NCI-H1105 treated with DMSO at 0.1 percent for 48 hours (cell line): ENCODE measurements around the gene LRP1B.

Source experiments
- DNase-seq: peaks from one replicate; lab custom pipeline; 2025; lab: John Stamatoyannopoulos, UW

LRP1B gene

DNA sequence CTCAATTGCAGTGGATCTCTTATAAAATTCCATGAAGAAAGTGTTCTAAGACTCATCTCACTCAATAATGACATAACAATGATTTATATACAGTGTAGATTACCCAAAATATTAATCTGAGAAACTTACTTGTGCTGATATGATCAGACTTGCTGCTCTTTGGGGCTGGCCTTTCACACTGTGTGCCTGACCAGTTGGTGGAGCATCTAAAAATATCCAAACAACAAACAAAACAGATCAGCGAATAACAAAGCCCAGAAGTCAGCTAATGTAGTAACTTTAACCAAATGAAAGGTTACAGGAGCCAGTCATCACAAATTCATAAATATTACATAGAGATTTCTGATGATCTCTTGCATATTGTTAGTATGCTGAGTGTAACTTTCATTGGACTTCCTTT, 1883.9 kb downstream of the LRP1B start:
- no peak for DNase-seq

DNA sequence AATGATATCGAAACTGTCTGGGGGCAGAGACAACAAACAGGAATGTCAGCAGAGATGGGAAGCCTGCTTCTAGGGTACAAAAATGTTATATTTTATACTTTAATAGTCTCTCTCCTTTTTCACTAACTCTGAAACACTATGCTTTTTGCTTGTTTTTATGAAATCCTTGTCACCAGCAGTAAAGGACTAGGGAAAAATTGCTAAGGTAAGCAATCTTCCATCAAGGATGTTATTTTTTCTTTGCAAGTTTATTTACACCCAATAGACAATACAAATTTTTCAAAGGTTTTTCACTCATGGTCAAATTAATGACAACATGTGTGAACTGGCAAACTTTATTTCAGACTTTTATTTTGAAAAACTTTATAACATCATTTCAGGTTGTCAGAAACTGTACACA, 1884.8 kb downstream of the LRP1B start:
- DNase-seq = no peak

DNA sequence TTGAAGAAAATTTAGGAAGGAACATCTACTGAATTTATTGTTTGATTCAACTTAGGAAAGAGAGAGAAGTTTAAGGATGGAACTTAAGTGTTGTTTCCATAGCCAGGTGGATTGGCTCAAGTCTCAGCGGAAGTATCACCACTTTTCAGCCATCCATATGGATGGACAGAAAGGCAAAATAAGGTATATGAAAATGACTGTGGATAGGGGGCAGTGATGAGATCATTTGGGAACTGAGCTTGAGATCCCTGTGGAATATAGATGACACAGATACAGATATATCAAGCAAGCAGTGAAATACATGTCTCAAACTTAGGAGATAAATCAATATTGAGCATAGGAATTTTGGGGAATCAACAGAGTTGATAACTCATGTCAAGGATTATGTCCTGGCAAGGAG, 1887.9 kb downstream of the LRP1B start:
- DNase-seq = no peak

DNA sequence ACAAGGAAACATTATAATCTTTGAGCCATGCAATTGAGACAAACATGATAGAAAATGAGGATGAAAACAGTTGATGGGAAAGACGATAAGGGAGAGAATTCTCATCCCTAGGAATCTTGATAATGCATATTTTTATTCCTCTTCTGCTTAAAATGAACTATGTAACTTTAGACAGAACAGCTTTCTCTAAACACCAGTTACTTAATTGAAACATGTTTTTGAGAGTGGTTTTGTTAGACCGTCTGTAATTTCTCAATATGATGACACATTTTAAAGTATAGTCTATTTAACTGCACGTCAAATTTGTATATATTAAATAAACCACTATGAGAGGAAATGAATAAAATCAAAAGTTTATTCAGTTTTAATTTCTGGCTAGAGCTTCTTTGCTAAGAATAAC, 1896.7 kb downstream of the LRP1B start:
- DNase-seq = no peak

DNA sequence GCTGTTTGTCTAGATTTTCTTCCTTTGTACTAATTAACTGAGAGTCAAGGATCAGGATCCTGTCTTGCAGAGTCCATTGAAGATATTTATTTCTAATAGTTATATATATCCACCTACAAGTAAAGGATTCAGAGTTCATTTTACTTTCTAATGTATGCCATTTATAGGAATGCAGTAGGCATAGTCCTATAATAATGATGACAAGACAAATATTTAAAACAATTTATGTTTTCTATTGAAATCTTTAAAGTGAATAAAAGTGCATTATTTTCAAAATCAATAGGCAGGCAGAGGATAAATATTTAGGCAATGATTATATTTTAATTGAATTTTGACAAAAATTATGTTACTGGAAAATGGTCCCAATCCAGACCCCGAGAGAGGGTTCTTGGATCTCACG, 1919.9 kb downstream of the LRP1B start:
- no peak for DNase-seq

DNA sequence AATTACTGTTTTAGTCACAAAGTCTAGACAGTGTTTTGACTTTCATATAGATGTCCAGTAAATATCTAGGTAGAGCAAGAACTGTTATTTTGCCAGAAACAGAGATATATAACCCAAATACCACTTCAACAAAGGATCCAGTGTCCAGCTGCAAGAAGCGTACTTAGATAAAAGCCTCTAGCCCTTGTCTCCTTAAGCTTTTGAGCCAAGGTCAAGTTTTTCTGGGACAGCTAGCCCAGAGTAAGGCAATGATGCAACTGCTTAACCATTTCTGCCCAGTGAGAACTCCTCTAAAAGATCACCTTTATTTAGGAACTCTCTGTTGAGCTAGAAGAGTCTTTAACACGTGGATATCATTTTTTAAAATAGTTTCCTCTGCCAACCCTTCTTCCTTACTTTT, 1925.7 kb downstream of the LRP1B start:
- DNase-seq = no peak

DNA sequence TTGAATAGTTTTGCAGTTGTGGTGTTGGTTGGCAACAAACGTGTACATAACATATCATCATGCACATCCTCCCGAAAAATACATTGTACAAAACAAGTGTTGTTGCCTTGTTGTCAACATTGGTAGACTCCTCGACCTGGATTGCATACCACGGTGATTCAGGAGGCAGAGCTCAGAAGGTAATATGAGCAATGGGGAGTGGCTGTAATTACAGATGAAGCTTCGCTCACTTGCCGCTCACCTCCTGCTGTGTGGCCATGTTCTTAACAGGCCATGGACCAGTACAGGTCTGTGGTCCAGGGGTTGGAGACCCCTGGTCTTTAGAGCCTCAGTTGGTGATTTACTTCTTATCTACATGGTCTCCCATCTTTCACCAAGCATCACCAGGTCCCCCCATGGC, 1927.5 kb downstream of the LRP1B start:
- DNase-seq = no peak

DNA sequence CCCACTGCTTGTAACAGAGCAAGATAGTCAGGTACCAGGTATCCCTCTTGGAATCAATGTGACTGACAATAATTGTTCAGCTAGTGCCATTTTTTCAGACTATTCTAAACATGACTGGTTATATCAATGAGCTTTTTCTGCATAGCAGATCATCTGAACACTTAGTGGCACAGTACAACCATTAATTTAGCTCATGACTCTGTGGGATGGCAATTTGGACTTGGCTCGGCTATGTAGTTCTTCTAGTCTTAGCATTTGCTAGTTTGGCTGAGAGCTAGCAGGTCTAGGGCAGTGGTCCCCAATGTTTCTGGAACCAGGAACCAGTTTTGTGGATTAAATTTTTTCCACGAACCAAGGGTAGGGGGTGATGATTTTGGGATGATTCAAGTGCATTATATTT, 1929.2 kb downstream of the LRP1B start:
- no peak for DNase-seq

DNA sequence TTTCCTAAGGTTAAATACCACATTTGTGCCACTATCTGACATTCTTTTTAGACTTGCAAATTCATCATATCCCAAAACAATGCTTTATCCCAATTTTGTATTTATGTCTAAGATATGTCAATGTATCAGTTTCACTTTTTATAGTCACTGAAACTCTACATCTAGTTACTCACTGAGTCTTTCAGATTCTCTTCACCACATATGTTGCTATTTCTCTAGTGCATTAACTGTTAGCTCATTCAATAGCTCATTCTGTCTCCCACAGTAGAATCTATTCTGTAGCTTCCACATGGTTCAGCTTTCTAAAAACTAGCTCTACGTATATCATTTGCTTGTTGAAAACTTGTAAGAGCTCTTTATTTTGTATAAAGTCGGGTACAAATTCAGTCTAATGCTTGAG, 1930.1 kb downstream of the LRP1B start:
- DNase-seq = no peak

DNA sequence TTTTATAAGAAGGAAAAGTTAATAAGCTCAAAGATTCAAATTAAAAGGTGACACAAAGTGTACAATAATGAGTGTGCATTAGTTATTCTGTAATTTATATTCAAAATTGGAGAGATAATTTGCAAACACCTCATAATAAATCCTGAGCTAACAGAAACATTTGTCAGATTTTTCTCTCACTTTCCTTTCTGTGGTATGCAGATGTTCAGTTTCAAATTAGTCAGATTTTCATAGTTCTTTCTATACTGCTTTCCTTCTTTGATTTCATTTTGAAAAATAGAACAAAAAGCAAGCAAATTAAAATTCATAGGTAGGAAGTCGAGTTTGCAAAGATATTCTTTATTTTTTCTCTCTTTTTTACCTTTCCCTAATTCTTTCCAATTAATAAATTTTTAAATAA, 1930.5 kb downstream of the LRP1B start:
- no peak for DNase-seq

DNA sequence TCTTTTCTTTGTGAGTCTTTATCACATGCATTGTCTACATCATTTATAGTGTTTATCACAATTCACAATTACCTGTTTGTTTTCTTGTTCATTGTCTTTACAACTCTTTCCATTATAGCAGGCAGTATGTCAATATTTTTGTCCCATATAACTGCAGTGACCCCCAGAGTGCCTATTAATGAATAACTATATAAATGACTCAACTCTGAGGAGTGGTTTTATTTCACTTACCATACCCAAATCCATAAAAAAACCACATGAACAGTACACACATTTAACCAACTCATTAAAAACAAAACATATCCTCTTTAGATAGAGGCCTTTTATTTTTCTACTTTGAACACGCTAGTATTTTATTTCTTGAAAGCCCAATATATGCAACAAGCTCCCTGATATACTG, 1931.5 kb downstream of the LRP1B start:
- DNase-seq = no peak

DNA sequence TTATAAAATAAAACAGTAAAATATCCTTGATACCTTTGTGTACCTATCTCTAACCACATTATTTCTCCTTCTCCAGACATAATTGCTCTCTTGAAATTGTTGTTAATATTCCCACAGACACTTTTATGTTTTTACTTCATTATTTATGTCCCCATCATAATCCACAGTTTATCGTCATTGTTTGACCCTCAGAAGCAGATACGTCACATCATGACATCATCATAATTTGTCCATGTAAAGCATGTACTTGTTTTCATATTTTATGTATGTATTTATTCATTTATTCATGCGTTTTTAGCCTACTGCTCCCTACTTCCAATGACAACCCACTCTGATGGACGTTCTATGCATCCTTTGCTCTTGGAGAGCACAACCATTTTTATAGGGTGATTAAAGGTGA, 1943.7 kb downstream of the LRP1B start:
- no peak for DNase-seq

DNA sequence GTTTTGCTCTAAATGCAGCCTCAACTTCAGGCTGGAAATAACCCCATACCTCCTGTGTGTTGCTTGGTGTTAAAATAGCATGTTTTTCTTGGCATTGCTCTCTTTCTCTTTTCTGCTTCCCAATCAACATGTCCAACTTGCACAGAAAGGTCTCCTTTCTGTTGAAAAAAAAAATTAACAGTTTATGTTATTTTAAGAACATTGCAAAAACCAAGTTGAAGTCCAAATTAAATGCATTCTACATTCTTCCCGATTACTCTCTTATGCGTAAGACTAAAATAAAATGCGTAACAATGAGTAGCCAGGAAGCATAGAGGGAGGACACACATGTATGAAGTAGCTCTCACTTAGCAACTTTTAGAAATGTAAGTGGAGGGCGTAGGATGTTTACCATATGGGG, 1944.5 kb downstream of the LRP1B start:
- DNase-seq = no peak

DNA sequence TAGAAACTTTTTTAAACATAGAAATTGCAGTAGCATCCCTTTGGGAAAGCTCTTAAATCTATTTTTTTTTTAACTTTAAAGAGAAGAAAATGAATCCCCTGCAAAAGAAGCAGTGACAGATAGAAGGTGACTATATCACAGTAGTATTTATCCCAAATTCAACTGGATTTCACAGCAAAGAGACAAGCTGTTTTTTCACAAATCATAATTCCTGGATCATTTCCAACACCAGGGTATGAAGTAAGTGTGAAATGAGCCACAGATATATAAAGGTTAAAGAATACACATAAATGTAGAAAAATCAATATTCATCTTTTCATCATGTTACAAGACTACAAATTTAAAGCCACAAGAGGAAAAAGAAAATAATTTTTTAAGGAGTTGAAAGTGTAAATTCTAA, 1945.7 kb downstream of the LRP1B start:
- DNase-seq = no peak

DNA sequence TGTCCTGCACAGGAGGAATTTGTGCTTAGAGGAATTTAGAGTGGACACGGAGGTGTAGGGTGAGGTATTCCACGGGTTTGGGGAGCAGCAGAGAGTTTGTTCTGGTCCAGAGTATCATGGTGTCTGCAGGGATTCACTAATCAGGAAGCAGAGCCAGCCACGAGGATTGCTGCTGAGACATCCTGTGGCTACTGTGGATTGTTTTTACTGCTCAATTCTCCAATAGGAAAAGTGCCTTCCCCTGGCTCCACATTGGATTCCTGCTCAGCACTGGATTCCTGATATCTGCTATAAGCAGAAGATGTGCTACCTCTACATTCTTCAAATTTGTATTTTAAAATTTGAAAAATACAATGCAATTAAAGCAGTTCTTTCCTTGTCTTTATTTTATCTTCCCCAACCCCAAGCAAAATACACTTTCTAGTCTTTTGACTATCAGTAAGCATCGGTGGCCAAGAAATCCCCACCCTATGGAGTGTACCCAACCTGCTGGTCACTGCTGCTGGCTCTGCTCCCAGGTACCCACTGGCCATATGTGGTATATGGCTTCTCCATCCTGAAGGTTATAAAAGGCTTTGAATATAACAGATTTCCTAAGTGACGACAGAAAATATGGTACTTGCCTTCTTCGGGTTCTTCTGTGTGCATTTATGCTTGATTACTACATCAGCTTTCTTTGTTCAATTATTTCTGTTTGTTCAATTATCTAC, 1947.6 kb downstream of the LRP1B start:
- DNase-seq = no peak
